ENCODE results near the gene MTHFSD.

Gene MTHFSD

GRCh38 chr16:86499889-86500707 is 54.9 kb downstream of the MTHFSD start:
- H3K4me3 ChIP-seq (ENCODE audit: low read depth, low read length): no peak overlapping the region
- TF ChIP-seq CTCF (IDR thresholded peaks at IDR 0.05; ENCODE audit: low read depth, low read length): no peak

GRCh38 chr16:86499440-86499786 is 55.6 kb downstream of the MTHFSD start:
- TF ChIP-seq CTCF (IDR thresholded peaks at IDR 0.05; ENCODE audit: low read depth, low read length): no peak
- peak overlapping the region; percentile 51 for H3K4me3 ChIP-seq (ENCODE audit: low read depth, low read length)

GRCh38 chr16:86498671-86499439 is 56.2 kb downstream of the MTHFSD start:
- H3K4me3 ChIP-seq (ENCODE audit: low read depth, low read length): peak overlapping the region; percentile 51
- TF ChIP-seq CTCF (IDR thresholded peaks at IDR 0.05; ENCODE audit: low read depth, low read length): no peak

- peak overlapping the region; percentile 51 for H3K4me3 ChIP-seq (ENCODE audit: low read depth, low read length)
- no peak for TF ChIP-seq CTCF (IDR thresholded peaks at IDR 0.05; ENCODE audit: low read depth, low read length)
Measured at GRCh38 chr16:86498155-86498670, 56.8 kb downstream of the MTHFSD start.

- H3K4me3 ChIP-seq (ENCODE audit: low read depth, low read length): peak overlapping the region; percentile 51
- no peak for TF ChIP-seq CTCF (IDR thresholded peaks at IDR 0.05; ENCODE audit: low read depth, low read length)
Measured at GRCh38 chr16:86497551-86498021, 57.4 kb downstream of the MTHFSD start.

GRCh38 chr16:86496929-86497461 is 58.0 kb downstream of the MTHFSD start:
- H3K4me3 ChIP-seq (ENCODE audit: low read depth, low read length): peak overlapping the region; percentile 51
- no peak for TF ChIP-seq CTCF (IDR thresholded peaks at IDR 0.05; ENCODE audit: low read depth, low read length)

Data from WI38 (cell line).